ENCODE measurements around the gene LRRC8E. TPM values are rescaled to one million over a fixed set of nuclear protein-coding genes. Genes with fewer than 3 reads are reported as not detected.

Gene LRRC8E
- total and polyA plus RNA-seq, 2 experiments from 2014 or later = 3.3 to 4.5 TPM

DNA sequence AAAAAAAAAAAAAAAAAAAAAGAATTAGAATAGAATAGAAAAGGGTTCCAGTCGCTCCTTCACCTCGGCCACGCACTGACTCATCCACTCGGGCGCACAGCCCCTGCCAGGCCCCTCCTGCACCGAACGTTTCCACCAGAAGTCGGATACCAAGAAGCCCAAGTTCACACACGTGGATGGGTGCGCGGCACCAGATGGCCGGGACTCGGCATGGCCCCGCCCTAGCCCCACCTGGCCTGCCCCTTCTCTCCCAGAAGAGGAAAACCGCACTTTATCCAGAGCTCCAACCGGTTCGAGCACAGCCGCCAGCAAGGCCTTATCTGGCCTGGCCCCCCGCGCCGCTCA, 20.0 kb upstream of the LRRC8E start:
- peak overlapping the region; percentile 94 for H3K4me2 ChIP-seq
- no peak overlapping the region for H3K4me3 ChIP-seq
- no peak overlapping the region for H2AFZ ChIP-seq
- H3K9me3 ChIP-seq (ENCODE audit: low read depth) = no peaks in the 10 kb centered on the region
- H3K27me3 ChIP-seq = peaks cover 17% of the 10 kb centered on the region
- no peaks in the 10 kb centered on the region for H3K9me2 ChIP-seq (replicated peaks; ENCODE audit: insufficient read depth)
- TF ChIP-seq EZH2phosphoT487 (IDR thresholded peaks at IDR 0.05; ENCODE audit: low read depth, severe bottlenecking, unreplicated experiment) (no peak), EZH2 (IDR thresholded peaks at IDR 0.05; ENCODE audit: borderline replicate concordance) (no peak), CTCF (IDR thresholded peaks at IDR 0.05; ENCODE audit: poor library complexity) (no peak)
- no peaks in the 10 kb centered on the region for H3K36me3 ChIP-seq (replicated peaks; ENCODE audit: insufficient read depth, low read depth)
- no peak overlapping the region for H3K27ac ChIP-seq
- no peak for DNase-seq (ENCODE audit: low spot score)
- no peaks in the 10 kb centered on the region for H4K20me1 ChIP-seq (ENCODE audit: insufficient read depth, poor library complexity, severe bottlenecking)
- H3K79me2 ChIP-seq = no peaks in the 10 kb centered on the region
- H3K4me1 ChIP-seq (ENCODE audit: insufficient read depth) = no peaks in the 10 kb centered on the region
- 45% methylated on average over 19 of the region's 21 CpGs for WGBS (ENCODE audit: low lambda C conversion rate, missing lambda C conversion rate)

GRCh38 chr19:7868671-7869452, 19.4 kb upstream of the LRRC8E start:
- Histone ChIP-seq H3K36me3 (replicated peaks; ENCODE audit: insufficient read depth, low read depth) (no peaks in the 10 kb centered on the region), H3K27me3 (peaks cover 17% of the 10 kb centered on the region), H3K4me3 (peak overlapping the region; percentile 33), H3K4me1 (ENCODE audit: insufficient read depth) (peaks cover 2% of the 10 kb centered on the region), H3K4me2 (peak overlapping the region; percentile 94), H3K9me3 (ENCODE audit: low read depth) (no peaks in the 10 kb centered on the region), H3K27ac (peak overlapping the region; percentile 78), H3K79me2 (no peaks in the 10 kb centered on the region), H2AFZ (peak overlapping the region; percentile 37), H3K9me2 (replicated peaks; ENCODE audit: insufficient read depth) (no peaks in the 10 kb centered on the region), H4K20me1 (ENCODE audit: insufficient read depth, poor library complexity, severe bottlenecking) (no peaks in the 10 kb centered on the region)
- 14% methylated on average over 47 of the region's 67 CpGs for WGBS (ENCODE audit: low lambda C conversion rate, missing lambda C conversion rate)
- peak; percentile 93 for DNase-seq (ENCODE audit: low spot score)
- TF ChIP-seq EZH2 (IDR thresholded peaks at IDR 0.05; ENCODE audit: borderline replicate concordance) (no peak), CTCF (IDR thresholded peaks at IDR 0.05; ENCODE audit: poor library complexity) (peak; percentile 65)

GRCh38 chr19:7869453-7869909, 18.8 kb upstream of the LRRC8E start:
- Histone ChIP-seq H3K27ac (peak overlapping the region; percentile 78), H3K79me2 (no peaks in the 10 kb centered on the region), H3K9me3 (ENCODE audit: low read depth) (no peaks in the 10 kb centered on the region), H3K4me1 (ENCODE audit: insufficient read depth) (peaks cover 4% of the 10 kb centered on the region), H4K20me1 (ENCODE audit: insufficient read depth, poor library complexity, severe bottlenecking) (no peaks in the 10 kb centered on the region), H3K4me2 (peak overlapping the region; percentile 94), H2AFZ (peak overlapping the region; percentile 50), H3K27me3 (peaks cover 17% of the 10 kb centered on the region), H3K4me3 (peak overlapping the region; percentile 33), H3K36me3 (replicated peaks; ENCODE audit: insufficient read depth, low read depth) (no peaks in the 10 kb centered on the region), H3K9me2 (replicated peaks; ENCODE audit: insufficient read depth) (no peaks in the 10 kb centered on the region)
- DNase-seq (ENCODE audit: low spot score) = peak; percentile 87
- TF ChIP-seq EZH2phosphoT487 (IDR thresholded peaks at IDR 0.05; ENCODE audit: low read depth, severe bottlenecking, unreplicated experiment) (no peak), EZH2 (IDR thresholded peaks at IDR 0.05; ENCODE audit: borderline replicate concordance) (no peak), CTCF (IDR thresholded peaks at IDR 0.05; ENCODE audit: poor library complexity) (no peak)
- 16% methylated on average over 28 of the region's 47 CpGs for WGBS (ENCODE audit: low lambda C conversion rate, missing lambda C conversion rate)
